GDM1 (cell line): Measurements from ENCODE around the gene NME7.
"Not testable (repeated sequence)": the region's sequence is repeated elsewhere in the genome, so short reads cannot be mapped to it uniquely, and the experiment has no call there.

Experiments
- DNase-seq: peaks from one replicate; lab custom pipeline; 2025; lab: John Stamatoyannopoulos, UW

Gene NME7

GRCh38 chr1:169305356-169305755 is 62.2 kb downstream of the NME7 start:
- no peak for DNase-seq

- no peak for DNase-seq
Observed at GRCh38 chr1:169300854-169301253, 66.7 kb downstream of the NME7 start.

DNA sequence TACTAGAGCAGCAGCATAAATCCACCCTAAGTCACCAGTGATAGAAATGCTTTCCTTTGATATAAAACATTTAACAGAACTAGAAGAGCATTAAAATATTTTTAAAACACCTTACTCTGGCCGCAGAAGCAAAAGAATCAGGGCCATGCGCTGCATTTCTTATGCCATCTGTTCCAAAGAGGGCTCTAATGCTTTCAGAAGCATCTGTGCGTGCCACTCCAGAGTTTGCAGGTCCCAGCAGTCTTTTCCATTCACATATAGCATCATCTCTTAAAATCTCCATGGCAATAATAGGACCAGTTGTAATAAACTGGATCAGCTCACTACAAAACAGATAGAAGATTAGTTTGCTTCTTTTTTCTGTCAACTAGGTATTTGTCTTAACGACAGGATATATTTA is 69.2 kb downstream of the NME7 start:
- no peak for DNase-seq

DNA sequence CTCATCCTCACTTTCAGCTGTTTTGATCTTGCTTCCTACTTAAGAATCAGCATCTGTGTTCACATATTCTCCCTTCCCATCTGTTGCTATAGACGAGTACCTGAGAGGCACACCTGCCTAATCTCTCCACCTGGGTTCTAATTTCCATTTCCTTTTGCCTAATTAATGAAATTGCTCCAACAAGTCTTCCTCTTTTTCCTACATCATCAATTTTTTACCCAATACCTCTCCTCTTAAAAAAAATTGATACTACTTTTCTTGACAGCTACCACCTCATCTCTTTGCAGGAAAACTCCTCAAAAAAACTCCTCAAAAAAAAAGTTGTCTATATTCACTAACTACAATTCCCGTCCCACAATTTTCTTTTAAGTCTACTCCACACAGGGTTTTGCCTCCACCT is 71.8 kb downstream of the NME7 start:
- no peak for DNase-seq

GRCh38 chr1:169295425-169295824 is 72.2 kb downstream of the NME7 start:
- peak; percentile 63 for DNase-seq

DNA sequence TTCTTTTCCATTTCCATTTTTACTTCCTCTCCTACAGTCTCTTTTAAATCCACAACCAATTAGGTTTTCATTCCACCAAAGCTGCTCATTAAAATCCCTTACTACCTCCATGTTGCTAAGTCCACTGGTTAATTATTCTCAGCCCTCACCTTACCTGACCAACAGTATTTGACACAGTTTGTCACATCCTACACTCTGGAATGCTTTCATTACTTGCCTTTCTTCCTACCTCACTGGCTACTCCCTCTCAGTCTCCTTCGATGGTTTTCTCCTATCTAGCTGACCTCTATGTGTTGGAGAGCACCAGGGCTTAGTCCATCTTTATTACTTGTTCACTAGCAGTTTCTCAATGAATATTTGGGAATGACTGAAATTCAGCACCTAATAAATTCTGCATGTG is 78.6 kb downstream of the NME7 start:
- no peak for DNase-seq

- no peak for DNase-seq
Observed at GRCh38 chr1:169288011-169288414, 79.6 kb downstream of the NME7 start.

DNA sequence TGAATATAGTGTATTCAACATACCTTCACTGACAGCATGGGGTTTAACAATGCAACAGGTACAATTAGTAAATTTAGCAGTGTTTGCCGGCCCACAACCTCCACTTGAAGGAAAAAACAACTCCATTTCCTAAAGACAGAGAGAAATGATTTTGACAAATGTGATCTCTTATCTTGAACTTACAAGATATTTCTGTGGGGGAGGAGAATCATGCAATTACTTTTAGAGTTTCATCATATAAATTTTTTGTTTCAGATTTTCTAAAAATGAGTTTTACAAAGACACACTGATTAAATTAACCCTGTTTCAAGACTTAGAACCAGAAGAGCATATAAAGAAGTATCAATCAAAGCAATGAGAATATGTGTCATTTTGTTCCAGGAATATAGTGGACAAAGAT is 80.3 kb downstream of the NME7 start:
- DNase-seq: no peak

GRCh38 chr1:169281562-169281961 is 86.0 kb downstream of the NME7 start:
- not testable (repeated sequence) for DNase-seq

- no peak for DNase-seq
Observed at GRCh38 chr1:169271098-169271497, 96.5 kb downstream of the NME7 start.

DNA sequence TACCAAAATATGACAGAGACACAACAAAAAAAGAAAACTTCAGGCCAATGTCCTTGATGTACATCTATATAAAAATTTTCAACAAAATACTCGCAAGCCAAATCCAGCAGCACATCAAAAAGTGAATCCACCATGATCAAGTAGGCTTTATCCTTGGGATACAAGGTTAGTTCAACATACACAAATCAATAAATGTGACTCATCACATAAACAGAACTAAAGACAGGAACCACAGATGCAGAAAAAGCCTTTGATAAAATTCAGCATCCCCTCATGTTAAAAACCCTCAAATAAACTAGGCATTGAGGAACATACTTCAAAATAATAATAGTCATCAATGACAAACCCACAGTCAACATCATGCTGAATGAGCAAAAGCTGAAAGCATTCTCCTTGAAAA is 101.5 kb downstream of the NME7 start:
- no peak for DNase-seq

DNA sequence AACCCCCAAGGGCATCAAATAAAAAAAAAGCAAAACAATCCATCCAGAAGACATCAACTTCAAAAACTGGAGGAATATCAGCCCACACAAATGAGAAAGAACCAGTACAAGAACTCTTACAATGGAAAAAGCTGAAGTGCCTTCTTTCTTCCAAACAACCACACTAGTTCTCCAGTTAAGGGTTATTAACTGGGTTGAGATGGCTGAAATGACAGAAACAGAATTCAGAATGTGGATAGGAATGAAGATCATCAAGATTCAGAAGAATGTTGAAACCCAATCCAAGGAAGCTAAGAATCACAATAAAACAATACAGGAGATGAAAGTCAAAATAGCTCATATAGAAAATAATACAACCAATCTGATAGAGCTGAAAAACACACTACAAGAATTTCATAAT is 104.5 kb downstream of the NME7 start:
- no peak for DNase-seq

GRCh38 chr1:169261884-169262283 is 105.7 kb downstream of the NME7 start:
- DNase-seq: no peak

DNA sequence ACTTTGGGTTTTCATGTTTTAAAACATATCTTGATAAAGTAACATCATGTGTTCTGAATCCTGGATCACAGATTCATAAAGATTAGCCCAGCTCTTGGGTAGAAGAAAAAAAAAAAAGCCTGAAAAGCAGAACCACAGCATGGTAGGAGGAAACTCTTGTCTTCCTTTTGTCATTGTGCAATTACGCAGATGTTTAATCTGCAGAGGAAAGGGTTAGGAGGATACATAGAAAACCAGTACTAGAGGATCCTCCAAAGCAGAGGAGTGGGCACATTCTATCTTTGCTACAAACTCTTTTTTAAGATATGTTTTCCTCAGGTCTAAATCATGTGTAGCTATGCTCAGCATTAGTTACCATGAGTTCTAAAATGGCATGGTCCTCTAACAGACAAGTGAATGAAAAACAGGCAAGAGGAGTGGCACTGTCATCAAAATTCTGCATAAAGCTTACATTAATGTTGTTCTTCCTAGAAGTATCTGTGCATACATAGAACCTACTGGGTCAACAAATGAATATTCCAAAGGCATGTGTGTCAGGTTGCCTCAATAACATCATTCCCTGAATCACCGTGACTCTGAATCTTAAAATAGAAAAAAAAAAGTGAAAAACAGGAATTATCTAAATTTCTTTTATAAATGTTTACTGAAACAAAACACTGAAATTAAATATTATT is 107.0 kb downstream of the NME7 start:
- DNase-seq: no peak

DNA sequence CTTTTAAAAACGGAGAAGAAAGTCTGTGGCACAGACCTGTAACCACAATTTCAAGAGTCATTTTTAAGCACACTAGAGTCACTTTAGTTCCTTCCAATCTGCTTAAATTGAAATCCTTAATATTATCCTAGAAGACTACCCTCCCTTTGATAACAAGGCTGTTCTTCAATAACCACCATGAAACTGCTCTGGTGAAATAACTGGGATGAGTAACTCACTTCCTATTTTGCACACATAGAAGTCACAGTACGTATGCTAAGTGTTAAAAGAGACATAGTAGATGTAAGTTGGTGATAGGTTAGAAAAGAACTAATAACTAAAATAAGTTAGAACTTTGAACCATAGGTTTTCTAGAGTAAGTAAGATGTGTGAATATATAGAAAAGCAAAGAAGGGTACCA is 107.8 kb downstream of the NME7 start:
- no peak for DNase-seq

- no peak for DNase-seq
Observed at GRCh38 chr1:169250795-169251194, 116.8 kb downstream of the NME7 start.

DNA sequence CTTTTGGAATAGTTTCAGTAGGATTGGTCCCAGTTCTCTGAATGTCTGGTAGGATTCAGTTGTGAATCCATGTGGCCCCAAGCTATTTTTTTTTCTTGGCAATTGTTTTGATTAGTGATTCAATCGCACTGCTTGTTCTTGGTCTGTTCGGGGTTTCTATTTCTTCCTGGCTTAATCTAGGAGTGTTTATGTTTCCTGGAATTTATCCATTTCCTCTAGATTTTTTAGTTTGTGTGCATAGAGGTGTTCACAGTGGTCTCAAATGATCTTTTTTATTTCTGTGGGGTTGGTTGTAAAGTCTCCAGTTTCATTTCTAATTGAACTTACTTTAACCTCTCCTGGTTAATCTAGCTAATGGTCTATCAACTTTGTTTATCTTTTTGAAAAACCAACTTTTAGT is 117.6 kb downstream of the NME7 start:
- DNase-seq: no peak

DNA sequence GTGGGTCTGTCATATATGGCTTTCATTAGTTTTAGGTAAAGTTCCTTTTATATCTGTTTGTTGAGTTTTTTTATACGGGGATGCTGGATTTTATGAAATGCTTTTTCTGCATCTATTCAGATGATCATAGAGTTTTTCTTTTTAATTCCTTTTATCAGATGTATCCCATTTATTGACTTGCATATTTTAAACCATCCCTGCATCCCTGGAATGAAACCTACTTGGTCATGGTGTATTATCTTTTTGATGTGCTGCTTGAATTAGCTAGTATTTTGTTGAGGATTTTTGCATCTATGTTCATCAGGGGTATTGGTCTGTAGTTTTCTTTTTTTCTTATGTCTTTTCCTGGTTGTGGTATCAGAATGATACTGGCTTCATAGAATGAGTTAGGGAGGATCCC is 118.0 kb downstream of the NME7 start:
- DNase-seq: no peak

DNA sequence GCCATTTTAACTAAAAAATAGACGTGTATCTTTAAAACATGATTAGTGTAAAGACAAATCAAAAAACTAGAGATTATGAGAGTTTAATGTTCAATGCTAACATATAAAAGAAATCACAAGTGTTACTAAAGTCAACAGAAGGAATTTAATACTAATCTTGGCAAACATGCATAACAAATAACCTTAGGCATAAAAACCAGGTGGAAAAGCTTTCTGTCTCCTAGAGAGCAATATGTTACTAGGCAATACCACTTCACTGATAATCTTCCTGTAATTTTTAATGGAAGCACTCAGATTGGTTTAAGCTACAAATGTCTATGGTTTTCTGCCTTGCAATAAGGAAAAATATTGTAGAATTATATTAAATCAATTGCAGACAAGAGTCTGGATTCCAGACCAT is 121.9 kb downstream of the NME7 start:
- no peak for DNase-seq

DNA sequence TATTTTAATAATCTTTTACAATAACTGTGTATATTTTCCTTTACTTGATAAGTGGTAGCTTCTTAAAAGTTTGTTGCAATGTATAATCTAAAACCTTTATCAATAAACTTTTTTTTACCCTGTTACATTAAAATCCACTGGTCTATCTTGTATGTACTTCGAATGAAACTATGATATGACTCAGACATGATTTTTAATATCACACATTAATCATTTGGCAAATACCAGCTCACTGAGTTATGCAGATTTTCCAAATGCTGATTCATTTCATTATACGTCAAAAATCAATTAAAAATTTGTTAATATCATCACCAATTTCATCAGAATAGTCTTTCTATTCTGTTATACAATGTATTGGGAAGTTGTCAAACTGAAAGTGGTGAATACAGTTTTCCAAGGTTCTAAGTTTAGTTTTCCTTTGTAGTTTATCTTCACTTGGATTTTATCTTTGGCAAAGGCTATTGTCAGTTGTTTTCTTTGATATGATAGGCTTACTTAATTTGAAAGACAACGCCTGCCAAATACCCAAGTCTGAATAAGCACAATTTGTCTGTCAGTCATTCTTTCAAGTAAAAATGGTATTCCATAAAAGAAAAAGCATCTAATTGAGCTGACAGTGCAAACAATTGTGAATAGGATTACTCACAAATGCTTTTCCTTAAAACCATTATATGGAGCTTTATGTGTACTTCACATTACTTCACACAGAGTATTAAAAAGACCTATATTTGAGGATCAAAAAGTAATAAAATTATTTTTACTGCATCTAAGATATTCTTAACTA is 127.0 kb downstream of the NME7 start:
- DNase-seq: no peak

DNA sequence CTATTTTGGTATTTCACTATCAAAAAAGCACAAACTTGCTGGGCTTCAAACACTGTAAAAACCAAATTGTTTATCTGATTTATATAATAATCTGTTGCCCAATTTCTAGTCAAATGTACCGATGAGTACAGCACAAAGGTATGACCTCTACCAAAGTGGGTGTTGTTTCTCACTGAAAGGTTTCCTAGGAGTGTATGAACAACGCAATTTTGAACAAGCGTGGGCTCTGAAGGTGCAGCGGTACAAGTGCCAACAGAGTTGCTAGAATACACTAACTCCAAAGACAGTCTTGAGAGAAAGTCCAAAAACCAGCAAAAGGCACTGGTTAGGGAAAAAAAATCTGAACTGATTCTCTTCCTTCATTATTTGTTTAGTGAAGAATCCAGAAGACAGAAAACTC is 130.7 kb downstream of the NME7 start:
- DNase-seq: no peak

- DNase-seq: no peak
Observed at GRCh38 chr1:169236143-169236542, 131.5 kb downstream of the NME7 start.

- DNase-seq: no peak
Observed at GRCh38 chr1:169235568-169235967, 132.0 kb downstream of the NME7 start.

- DNase-seq: no peak
Observed at GRCh38 chr1:169234780-169235179, 132.8 kb downstream of the NME7 start.
